ENCODE measurements around the gene FAM180B.

The FAM180B gene

GRCh38 chr11:47611348-47611794, 24.9 kb downstream of the FAM180B start:
- TF ChIP-seq CEBPB (IDR thresholded peaks at IDR 0.05), result no peak
- no peak for TF ChIP-seq ZBTB7A (IDR thresholded peaks at IDR 0.05; ENCODE audit: low read depth)
- TF ChIP-seq YY1 (IDR thresholded peaks at IDR 0.05; ENCODE audit: low read depth), result no peak
- no peak for TF ChIP-seq TAF1 (IDR thresholded peaks at IDR 0.05; ENCODE audit: low read depth)
- TF ChIP-seq EGR1 (IDR thresholded peaks at IDR 0.05), result no peak
- no peak for TF ChIP-seq CREB1 (IDR thresholded peaks at IDR 0.05; ENCODE audit: low read depth)
- no peak for TF ChIP-seq MAX (IDR thresholded peaks at IDR 0.05)
- TF ChIP-seq TCF12 (IDR thresholded peaks at IDR 0.05; ENCODE audit: low read depth), result no peak
- TF ChIP-seq REST (IDR thresholded peaks at IDR 0.05; ENCODE audit: low read depth), result no peak
- TF ChIP-seq RAD21 (IDR thresholded peaks at IDR 0.05; ENCODE audit: low read depth), result no peak
- TF ChIP-seq EP300 (IDR thresholded peaks at IDR 0.05; ENCODE audit: borderline replicate concordance), result no peak
- TF ChIP-seq NFIC (IDR thresholded peaks at IDR 0.05), result no peak
- TF ChIP-seq FOXM1 (IDR thresholded peaks at IDR 0.05; ENCODE audit: borderline replicate concordance, low read depth), result no peak
- TF ChIP-seq USF1 (IDR thresholded peaks at IDR 0.05), result no peak
- no peak for TF ChIP-seq TEAD4 (IDR thresholded peaks at IDR 0.05)

- TF ChIP-seq EGR1 (IDR thresholded peaks at IDR 0.05) (no peak), RAD21 (IDR thresholded peaks at IDR 0.05; ENCODE audit: low read depth) (no peak), TEAD4 (IDR thresholded peaks at IDR 0.05) (no peak), CREB1 (IDR thresholded peaks at IDR 0.05; ENCODE audit: low read depth) (no peak), TAF1 (IDR thresholded peaks at IDR 0.05; ENCODE audit: low read depth) (no peak), MAX (IDR thresholded peaks at IDR 0.05) (no peak), ZBTB7A (IDR thresholded peaks at IDR 0.05; ENCODE audit: low read depth) (no peak), NFIC (IDR thresholded peaks at IDR 0.05) (no peak), YY1 (IDR thresholded peaks at IDR 0.05; ENCODE audit: low read depth) (no peak)
Measured at GRCh38 chr11:47615249-47615648, 28.8 kb downstream of the FAM180B start.

DNA sequence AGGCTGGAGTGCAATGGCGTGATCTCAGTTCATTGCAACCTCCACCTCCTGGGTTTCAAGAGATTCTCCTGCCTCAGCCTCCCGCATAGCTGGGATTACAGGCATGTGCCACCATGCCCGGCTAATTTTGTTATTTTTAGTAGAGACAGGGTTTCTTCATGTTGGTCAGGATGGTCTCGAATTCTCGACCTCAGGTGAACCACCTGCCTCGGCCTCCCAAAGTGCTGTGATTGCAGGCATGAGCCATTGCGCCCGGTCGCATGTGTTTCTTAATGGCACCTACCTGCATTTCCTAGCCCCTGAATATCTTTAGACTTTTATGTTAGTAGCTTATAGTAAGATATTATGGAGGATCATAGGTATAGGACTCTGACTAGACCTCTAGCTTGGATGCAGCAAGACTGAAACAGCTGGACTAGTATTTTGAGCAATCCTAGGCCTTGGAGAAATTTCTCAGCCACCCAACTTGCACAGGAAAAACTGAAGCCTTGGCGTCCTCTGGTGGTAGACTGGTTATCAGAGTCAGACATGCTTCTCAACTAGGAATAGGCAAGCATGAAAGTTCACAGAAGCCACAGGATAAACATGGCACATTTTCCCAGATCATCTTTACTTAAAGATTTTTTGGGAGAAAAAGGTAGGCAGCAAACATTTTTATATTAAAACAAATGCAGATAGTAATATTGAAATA, 30.4 kb downstream of the FAM180B start:
- TF ChIP-seq TEAD4 (IDR thresholded peaks at IDR 0.05), result no peak
- TF ChIP-seq USF1 (IDR thresholded peaks at IDR 0.05), result no peak
- no peak for TF ChIP-seq TAF1 (IDR thresholded peaks at IDR 0.05; ENCODE audit: low read depth)
- TF ChIP-seq RAD21 (IDR thresholded peaks at IDR 0.05; ENCODE audit: low read depth), result peak; percentile 50; the same call in 1 of the 2 replicates
- TF ChIP-seq ZBTB7A (IDR thresholded peaks at IDR 0.05; ENCODE audit: low read depth), result no peak
- no peak for TF ChIP-seq TCF12 (IDR thresholded peaks at IDR 0.05; ENCODE audit: low read depth)

- TF ChIP-seq USF1 (IDR thresholded peaks at IDR 0.05), result no peak
- no peak for TF ChIP-seq YY1 (IDR thresholded peaks at IDR 0.05; ENCODE audit: low read depth)
- no peak for TF ChIP-seq ZBTB7A (IDR thresholded peaks at IDR 0.05; ENCODE audit: low read depth)
- TF ChIP-seq CREB1 (IDR thresholded peaks at IDR 0.05; ENCODE audit: low read depth), result no peak
- no peak for TF ChIP-seq RAD21 (IDR thresholded peaks at IDR 0.05; ENCODE audit: low read depth)
- no peak for TF ChIP-seq NFIC (IDR thresholded peaks at IDR 0.05)
- TF ChIP-seq CEBPB (IDR thresholded peaks at IDR 0.05), result no peak
- no peak for TF ChIP-seq MAX (IDR thresholded peaks at IDR 0.05)
- no peak for TF ChIP-seq TEAD4 (IDR thresholded peaks at IDR 0.05)
- TF ChIP-seq TAF1 (IDR thresholded peaks at IDR 0.05; ENCODE audit: low read depth), result no peak
- TF ChIP-seq REST (IDR thresholded peaks at IDR 0.05; ENCODE audit: low read depth), result no peak
Measured at GRCh38 chr11:47617417-47617809, 30.9 kb downstream of the FAM180B start.

GRCh38 chr11:47620836-47621378, 34.4 kb downstream of the FAM180B start:
- TF ChIP-seq ZBTB7A (IDR thresholded peaks at IDR 0.05; ENCODE audit: low read depth), result no peak
- no peak for TF ChIP-seq TAF1 (IDR thresholded peaks at IDR 0.05; ENCODE audit: low read depth)
- no peak for TF ChIP-seq EP300 (IDR thresholded peaks at IDR 0.05; ENCODE audit: borderline replicate concordance)
- no peak for TF ChIP-seq CEBPB (IDR thresholded peaks at IDR 0.05)
- no peak for TF ChIP-seq FOXM1 (IDR thresholded peaks at IDR 0.05; ENCODE audit: borderline replicate concordance, low read depth)
- TF ChIP-seq TCF12 (IDR thresholded peaks at IDR 0.05; ENCODE audit: low read depth), result no peak
- no peak for TF ChIP-seq NFIC (IDR thresholded peaks at IDR 0.05)
- TF ChIP-seq YY1 (IDR thresholded peaks at IDR 0.05; ENCODE audit: low read depth), result no peak
